ENCODE data around the gene E2F3.

E2F3 gene

GRCh38 chr6:20477485-20477884, 75.8 kb downstream of the E2F3 start:
- TF ChIP-seq CTCF (IDR thresholded peaks at IDR 0.05; ENCODE audit: low read depth, low read length), result no peak
- H3K4me3 ChIP-seq (ENCODE audit: low read depth, low read length), result no peak overlapping the region

GRCh38 chr6:20479060-20479459, 77.4 kb downstream of the E2F3 start:
- TF ChIP-seq CTCF (IDR thresholded peaks at IDR 0.05; ENCODE audit: low read depth, low read length), result no peak
- no peak overlapping the region for H3K4me3 ChIP-seq (ENCODE audit: low read depth, low read length)

GRCh38 chr6:20479526-20479925, 77.8 kb downstream of the E2F3 start:
- no peak for TF ChIP-seq CTCF (IDR thresholded peaks at IDR 0.05; ENCODE audit: low read depth, low read length)
- no peak overlapping the region for H3K4me3 ChIP-seq (ENCODE audit: low read depth, low read length)

- no peak overlapping the region for H3K4me3 ChIP-seq (ENCODE audit: low read depth, low read length)
- no peak for TF ChIP-seq CTCF (IDR thresholded peaks at IDR 0.05; ENCODE audit: low read depth, low read length)
Observed at GRCh38 chr6:20481281-20481680, 79.6 kb downstream of the E2F3 start.

GRCh38 chr6:20483887-20484497, 82.3 kb downstream of the E2F3 start:
- no peak overlapping the region for H3K4me3 ChIP-seq (ENCODE audit: low read depth, low read length)
- no peak for TF ChIP-seq CTCF (IDR thresholded peaks at IDR 0.05; ENCODE audit: low read depth, low read length)

GRCh38 chr6:20486641-20487040, 85.0 kb downstream of the E2F3 start:
- TF ChIP-seq CTCF (IDR thresholded peaks at IDR 0.05; ENCODE audit: low read depth, low read length), result no peak
- H3K4me3 ChIP-seq (ENCODE audit: low read depth, low read length), result no peak overlapping the region

- no peak for TF ChIP-seq CTCF (IDR thresholded peaks at IDR 0.05; ENCODE audit: low read depth, low read length)
- no peak overlapping the region for H3K4me3 ChIP-seq (ENCODE audit: low read depth, low read length)
Observed at GRCh38 chr6:20487669-20488375, 86.1 kb downstream of the E2F3 start.

All from WI38 (cell line).